Activated T-helper 2 cell treated with anti-CD3 and anti-CD28 coated beads, Interferon-gamma antibody, Interleukin-2, Interleukin-4, amounts not matched to agents 10 μg/mL and 5 μg/mL and 100 μg/mL, durations not matched to agents 14 hours and 24 hours and 36 hours (primary cell): ENCODE measurements around the gene AMER3. TPM values are rescaled to one million over a fixed set of nuclear protein-coding genes. Genes with fewer than 3 reads are reported as not detected.
A peak's percentile ranks its signal among the peaks of the same experiment; 100 is the strongest.
"Not testable (repeated sequence)": the region's sequence is repeated elsewhere in the genome, so short reads cannot be mapped to it uniquely, and the experiment has no call there.

ENCODE experiments used
- DNase-seq: peaks from one replicate; pipeline ENCODE4 v3.0.0; 2021; ENCODE audit warnings: low spot score
- H3K27ac Mint-ChIP-seq: one replicate; pipeline ENCODE4 v1.8.0; 2021; ENCODE audit warnings: mixed read lengths
- H3K27me3 Mint-ChIP-seq: one replicate; pipeline ENCODE4 v1.8.0; 2021; ENCODE audit warnings: low read depth, mixed read lengths
- H3K36me3 Mint-ChIP-seq: one replicate; pipeline ENCODE4 v1.8.0; 2021; ENCODE audit warnings: low read depth, mixed read lengths
- H3K4me1 Mint-ChIP-seq: one replicate; pipeline ENCODE4 v1.8.0; 2021; ENCODE audit warnings: low read depth, mixed read lengths
- H3K4me3 Mint-ChIP-seq: one replicate; pipeline ENCODE4 v1.8.0; 2021; ENCODE audit warnings: low read depth, mild to moderate bottlenecking, moderate library complexity, mixed read lengths
- H3K9me3 Mint-ChIP-seq: one replicate; pipeline ENCODE4 v1.8.0; 2021; ENCODE audit warnings: mixed read lengths
- intact Hi-C: fragments of 100-400 bp; cut with micrococcal nuclease; formaldehyde crosslinking; loops from one replicate; pipeline ENCODE4 v1.15.1; 2023
- total RNA-seq: library from RNA; stranded (reverse); gene quantifications from 2 replicates; pipeline ENCODE4 v1.2.3, GENCODE V29; 2022

AMER3 gene, protein sequence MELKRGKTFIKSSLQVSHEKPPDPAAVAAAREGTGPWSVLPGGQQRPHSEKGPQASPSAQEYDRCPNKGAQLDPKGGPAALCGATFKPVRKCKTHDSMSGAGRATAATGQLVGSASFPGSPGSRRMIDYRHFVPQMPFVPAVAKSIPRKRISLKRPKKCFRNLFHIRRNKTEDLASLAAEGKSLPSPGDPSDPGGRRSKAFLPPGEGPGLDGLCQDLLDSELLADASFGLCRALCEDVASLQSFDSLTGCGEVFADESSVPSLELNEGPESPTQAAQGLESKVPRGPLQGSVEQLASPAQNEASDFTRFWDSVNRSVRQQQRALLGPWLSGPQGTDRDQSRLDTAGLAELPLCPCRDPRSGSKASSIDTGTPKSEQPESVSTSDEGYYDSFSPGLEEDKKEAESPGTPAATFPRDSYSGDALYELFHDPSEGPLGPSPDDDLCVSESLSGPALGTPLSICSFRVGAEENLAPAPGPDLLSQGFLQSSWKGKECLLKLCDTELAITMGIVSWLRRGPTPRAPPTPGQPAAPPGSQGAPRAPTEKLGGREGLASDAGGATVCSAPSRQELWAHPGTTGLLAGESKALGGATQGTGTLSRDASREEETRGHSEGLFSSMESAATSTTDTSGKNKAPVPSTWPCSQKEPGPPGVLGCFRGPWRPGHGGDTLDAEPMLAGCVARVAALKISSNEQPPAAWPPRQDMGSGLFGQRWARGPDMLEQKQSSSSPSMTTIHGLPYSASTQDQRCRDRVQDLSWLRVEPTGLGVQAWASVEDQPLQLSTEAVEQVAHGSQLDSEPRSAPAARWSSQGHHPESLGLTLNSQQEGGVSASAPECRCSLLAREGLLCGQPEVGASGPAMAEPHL
- not detected in 2 replicates for total RNA-seq

DNA sequence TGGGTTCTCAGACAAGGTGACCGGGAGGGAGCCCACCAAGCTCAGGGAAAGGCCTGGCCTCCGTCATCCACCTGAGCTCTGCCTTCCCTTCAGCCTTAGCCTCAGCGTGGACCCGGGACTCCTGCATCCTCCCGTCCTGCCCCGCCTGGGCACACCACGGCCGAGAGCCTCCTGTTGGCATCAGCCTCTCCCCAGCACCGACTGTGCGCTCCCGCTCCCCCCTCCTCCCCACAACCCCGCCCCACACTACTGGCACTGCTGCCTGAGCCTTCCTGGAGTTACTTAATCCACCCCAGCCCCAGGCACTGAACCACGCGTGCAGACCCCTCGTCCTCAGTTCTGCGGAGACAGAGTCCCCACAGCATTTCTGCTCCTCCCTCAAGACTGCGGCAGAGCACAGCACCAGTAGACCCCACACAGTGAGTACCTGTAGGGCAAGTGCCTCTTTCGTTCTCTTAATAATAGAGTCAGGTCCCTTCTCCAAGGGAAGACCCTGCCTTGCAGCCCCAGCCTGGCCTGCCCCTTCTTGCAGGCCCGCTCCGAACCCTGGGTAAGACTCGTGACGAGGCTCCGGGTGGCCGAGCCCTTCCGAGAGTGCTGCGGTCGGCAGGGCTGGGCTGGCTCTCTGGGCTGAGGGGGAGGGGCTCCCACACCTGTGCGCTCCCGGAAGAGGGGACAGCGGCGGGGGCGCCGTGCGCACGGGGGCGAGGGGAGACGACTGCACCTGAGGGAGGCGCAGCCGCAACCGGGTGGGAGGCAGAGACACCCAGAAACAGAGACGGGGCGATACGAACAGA is at the start of gene AMER3:
AMER3 (plus strand) TSS at position 285 of the 797 bp plus-strand sequence. CDS start 6,533 bp downstream, outside the sequence.
- H3K27me3 Mint-ChIP-seq = peaks cover 29% of the 10 kb centered on the region
- H3K36me3 Mint-ChIP-seq = no peaks in the 10 kb centered on the region
- H3K4me3 Mint-ChIP-seq = no peak within 1 kb of the TSS

DNA sequence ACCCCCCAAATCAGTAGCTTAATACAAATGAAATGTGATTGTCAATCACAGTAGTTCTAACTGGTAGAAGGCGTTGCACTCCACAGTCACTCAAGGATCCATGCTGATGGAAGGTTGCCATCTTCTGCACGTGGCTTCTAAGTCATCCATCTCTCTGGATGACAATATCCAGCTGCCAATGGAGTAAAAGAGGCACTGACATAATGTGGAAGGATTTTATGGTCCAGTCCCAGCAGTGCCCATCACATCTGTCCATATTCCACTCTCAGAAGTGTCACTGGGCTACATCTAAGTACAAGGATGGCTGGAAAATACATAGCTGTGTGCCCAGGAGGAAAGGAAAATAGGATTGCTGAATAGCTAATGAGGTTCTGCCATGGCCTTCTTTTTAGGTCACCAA is 40.5 kb upstream of the AMER3 start:
- H3K27ac Mint-ChIP-seq, H3K9me3 Mint-ChIP-seq, DNase-seq, intact Hi-C loops, H3K36me3 Mint-ChIP-seq, H3K4me3 Mint-ChIP-seq, H3K27me3 Mint-ChIP-seq, H3K4me1 Mint-ChIP-seq: not testable (repeated sequence)

More for the DNA sequence above, at the start of gene AMER3:
- Mint-ChIP-seq H3K4me1 (no peaks in the 10 kb centered on the region), H3K27ac (no peak within 1 kb of the TSS), H3K9me3 (no peaks in the 10 kb centered on the region)
- no peak for DNase-seq
- intact Hi-C loops = no loop called here

DNA sequence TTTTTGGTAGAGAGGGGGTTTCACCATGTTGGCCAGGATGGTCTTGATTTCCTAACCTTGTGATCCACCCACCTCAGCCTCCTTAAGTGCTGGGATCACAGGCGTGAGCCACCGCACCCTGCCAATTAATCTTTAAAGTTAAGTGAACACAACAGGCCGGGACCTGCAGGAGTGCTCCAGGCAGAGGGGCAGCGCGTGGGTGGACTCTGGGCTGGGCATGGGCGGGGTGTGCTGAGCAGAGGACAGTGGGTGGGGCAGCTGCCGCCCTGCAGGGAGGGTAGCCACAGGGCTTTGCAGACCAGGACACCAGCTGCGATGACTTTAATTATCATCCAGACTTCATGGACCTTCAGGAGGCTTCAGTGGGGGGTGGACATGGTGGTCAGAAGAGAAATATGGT is 35.3 kb upstream of the AMER3 start:
- Mint-ChIP-seq H3K4me3 (no peak overlapping the region), H3K9me3 (peaks cover 7% of the 10 kb centered on the region), H3K4me1 (no peaks in the 10 kb centered on the region), H3K27me3 (peaks cover 8% of the 10 kb centered on the region), H3K36me3 (no peaks in the 10 kb centered on the region), H3K27ac (no peak overlapping the region)
- no peak for DNase-seq
- intact Hi-C loops = loop anchor here (10.0 kb wide), 1 partner anchor 375 kb away; the partner anchor contains the start of gene FAM168B

DNA sequence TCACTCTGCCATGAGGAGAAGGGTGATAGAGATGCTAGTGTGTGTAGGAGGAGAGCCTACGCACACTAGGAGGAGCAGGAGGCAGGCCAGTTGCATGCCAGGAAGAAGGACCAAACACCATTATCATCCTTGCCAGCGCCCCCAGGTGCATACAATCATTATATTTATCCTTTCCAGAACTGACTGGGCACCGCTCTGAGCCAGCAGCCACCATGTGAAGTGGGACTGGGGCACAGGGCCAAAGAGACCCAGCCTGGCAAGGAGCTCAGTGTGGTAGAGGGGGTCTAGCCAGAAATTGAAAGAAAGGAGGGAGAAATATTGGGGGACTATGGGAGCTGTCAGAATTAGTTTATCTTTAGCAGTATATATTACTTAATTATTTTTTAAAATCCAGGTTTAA is 34.8 kb upstream of the AMER3 start:
- H3K4me1 Mint-ChIP-seq = no peaks in the 10 kb centered on the region

DNA sequence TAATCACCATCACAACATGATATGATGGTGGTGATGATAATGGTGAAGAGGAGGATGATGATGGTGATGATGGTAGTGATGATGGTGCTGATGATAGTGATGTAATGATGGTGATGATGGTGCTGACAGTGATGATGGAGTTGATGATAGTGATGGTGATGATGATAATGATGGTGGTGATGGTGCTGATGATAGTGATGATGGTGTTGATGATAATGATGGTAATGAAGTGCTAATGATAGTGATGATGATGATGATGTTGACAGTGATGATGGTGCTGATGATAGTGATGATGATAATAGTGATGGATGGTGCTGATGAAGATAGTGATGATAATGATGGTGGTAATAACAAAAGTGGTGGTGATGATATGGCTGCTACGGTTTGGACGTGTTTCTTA is 30.9 kb upstream of the AMER3 start:
- H3K4me1 Mint-ChIP-seq = peaks cover 6% of the 10 kb centered on the region
- no peak for DNase-seq
- intact Hi-C loops = loop anchor here (10.0 kb wide), 1 partner anchor 370 kb away; the partner anchor contains the start of gene FAM168B
- H3K27ac Mint-ChIP-seq = no peak overlapping the region
- peaks cover 7% of the 10 kb centered on the region for H3K9me3 Mint-ChIP-seq
- H3K4me3 Mint-ChIP-seq = no peak overlapping the region
- peaks cover 8% of the 10 kb centered on the region for H3K27me3 Mint-ChIP-seq
- no peaks in the 10 kb centered on the region for H3K36me3 Mint-ChIP-seq

More for the DNA sequence above, 34.8 kb upstream of the AMER3 start:
- DNase-seq = no peak
- Mint-ChIP-seq H3K4me3 (no peak overlapping the region), H3K36me3 (no peaks in the 10 kb centered on the region), H3K27me3 (peaks cover 8% of the 10 kb centered on the region), H3K27ac (no peak overlapping the region), H3K9me3 (peaks cover 7% of the 10 kb centered on the region)
- intact Hi-C loops = loop anchor here (10.0 kb wide), 1 partner anchor 374 kb away; the partner anchor contains the start of gene FAM168B

DNA sequence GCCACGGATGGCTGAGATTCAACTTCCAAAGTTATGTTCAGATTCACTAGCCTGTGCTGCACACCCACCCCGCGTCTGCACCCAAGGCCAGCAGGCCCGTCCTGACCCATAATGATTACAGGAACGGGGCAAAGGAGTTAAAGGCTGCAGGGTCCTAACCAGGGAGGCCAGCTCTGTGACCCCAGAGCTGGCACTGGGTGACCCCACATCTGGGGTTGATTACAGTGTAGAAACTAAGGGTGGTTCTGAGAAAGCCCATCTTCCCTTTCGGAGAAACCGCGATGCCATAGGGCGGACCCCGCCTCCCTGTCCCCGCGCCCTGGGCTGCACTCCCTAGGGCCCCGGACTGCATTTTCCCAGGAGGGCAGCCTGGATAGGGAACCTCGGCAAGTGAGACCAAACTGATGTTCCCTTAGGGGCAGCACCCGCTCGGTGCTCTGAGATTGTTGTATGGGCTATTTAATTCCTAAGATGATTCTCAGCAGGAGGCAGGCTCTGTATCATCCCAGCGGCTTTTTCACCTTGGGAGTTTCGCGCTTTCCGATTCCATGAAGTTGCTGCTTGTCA is 28.6 kb upstream of the AMER3 start:
- H3K4me3 Mint-ChIP-seq = peak overlapping the region; percentile 75
- no peaks in the 10 kb centered on the region for H3K36me3 Mint-ChIP-seq
- DNase-seq = no peak
- H3K4me1 Mint-ChIP-seq = peaks cover 7% of the 10 kb centered on the region
- intact Hi-C loops = loop anchor here (5.0 to 10.0 kb wide), 2 partner anchors 71 to 368 kb away; partner anchors contain the start of gene FAM168B
- H3K27ac Mint-ChIP-seq = peak overlapping the region; percentile 34
- peaks cover 7% of the 10 kb centered on the region for H3K9me3 Mint-ChIP-seq
- H3K27me3 Mint-ChIP-seq = peaks cover 12% of the 10 kb centered on the region

DNA sequence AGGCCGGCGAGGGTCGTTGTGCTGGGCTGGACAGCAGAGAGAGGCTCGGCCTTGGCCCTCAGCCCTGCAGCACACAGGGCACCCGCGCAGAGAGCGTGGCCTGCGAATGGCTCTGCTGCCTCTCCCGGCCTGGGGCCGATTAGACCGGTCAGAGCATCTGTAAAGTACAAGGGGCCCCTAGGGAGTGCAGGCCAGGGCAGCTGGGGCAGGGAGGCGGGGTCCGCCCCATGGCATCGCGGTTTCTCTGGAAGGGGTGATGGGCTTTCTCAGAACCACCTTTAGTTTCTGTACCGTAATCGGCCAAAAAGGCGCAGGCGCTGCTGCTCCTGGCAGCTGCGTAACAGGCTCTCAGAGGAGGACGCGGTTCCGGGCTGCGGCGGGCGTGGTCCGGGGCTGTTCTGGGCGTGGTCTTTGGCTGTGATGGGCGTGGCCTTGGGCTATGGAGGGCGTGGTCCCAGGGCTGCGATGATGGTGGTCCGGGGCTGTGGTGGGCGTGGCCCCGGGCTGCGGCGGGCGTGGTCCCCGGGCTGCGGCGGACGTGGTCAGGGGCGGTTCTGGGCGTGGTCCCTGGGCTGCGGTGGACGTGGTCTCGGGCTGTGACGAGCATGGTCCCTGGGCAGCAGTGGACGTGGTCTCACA is 27.9 kb upstream of the AMER3 start:
- peak; percentile 87 for DNase-seq
- intact Hi-C loops = loop anchor here (5.0 to 10.0 kb wide), 2 partner anchors 70 to 367 kb away; partner anchors contain the start of gene FAM168B
- Mint-ChIP-seq H3K4me1 (peaks cover 7% of the 10 kb centered on the region), H3K4me3 (peak overlapping the region; percentile 75), H3K9me3 (peaks cover 4% of the 10 kb centered on the region), H3K27me3 (peaks cover 12% of the 10 kb centered on the region), H3K27ac (peak overlapping the region; percentile 34), H3K36me3 (no peaks in the 10 kb centered on the region)

DNA sequence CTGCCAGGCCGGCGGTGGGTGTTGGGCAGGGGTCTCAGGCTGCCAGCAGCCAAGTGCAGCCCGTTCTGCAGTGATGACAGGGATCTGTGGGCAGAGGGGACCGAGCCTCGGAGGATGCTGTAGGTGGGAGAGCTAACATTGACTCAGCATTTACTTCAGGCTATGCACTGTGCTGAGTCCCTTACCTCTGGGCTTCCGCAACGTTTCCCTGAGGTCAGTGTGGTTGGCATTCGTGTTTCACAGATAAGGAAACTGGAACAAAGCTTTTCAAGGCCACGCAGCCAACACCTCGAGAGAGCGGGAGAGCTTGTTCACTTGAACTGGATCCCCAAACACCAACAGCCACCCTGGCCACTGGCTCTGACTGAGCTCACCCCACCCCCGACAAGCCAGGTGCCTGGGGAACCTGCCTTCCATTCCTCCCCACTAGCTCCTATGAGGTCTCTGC is 27.3 kb upstream of the AMER3 start:
- DNase-seq = peak; percentile 34
- intact Hi-C loops = loop anchor here (5.0 to 10.0 kb wide), 2 partner anchors 69 to 367 kb away; partner anchors contain the start of gene FAM168B
- Mint-ChIP-seq H3K4me1 (peaks cover 7% of the 10 kb centered on the region), H3K27ac (no peak overlapping the region), H3K4me3 (peak overlapping the region; percentile 30), H3K27me3 (peaks cover 12% of the 10 kb centered on the region), H3K36me3 (no peaks in the 10 kb centered on the region), H3K9me3 (no peaks in the 10 kb centered on the region)

DNA sequence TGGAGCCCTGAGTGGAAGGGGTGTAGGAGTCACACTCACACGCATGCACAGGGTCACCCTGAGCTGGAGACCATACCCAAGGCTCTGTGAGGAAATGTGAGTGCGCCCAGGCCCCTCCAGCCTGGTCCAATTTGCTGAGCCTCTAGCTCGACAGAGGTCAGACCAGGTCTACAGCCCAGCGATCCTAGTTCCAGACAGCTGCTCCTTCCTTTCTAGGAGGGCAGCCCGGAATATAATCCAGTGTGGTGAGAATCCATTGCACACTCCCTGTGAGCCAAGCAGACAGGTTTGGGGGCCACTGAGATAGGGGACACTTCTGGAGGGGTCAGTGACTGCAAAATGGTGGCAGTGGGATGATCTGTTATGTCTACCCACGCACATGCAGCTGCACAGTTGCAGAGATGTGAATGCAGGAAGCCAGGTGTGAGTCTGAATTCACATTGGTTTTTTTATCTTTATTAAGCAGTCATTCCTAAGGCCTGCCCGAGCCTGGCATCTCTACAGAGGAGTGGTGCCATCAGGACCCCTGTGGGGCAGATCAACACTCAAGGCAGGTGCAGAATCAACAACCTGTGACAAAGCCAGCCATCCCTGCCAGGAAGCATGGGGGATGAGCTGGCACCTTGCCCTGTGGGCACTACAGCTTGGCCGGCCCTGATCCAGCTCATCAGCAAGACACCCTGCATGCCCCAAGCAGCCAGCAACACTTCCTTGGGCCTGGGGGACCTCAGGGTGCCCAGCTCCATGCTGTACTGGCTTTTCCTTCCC is 26.6 kb upstream of the AMER3 start, which contains the start of gene GPR148:
GPR148 (plus strand) TSS at position 522 of the 768 bp plus-strand sequence; CDS start at position 604, 82 bp downstream.
- Mint-ChIP-seq H3K9me3 (no peaks in the 10 kb centered on the region), H3K27ac (no peak within 1 kb of the TSS), H3K4me1 (peaks cover 7% of the 10 kb centered on the region), H3K27me3 (peaks cover 12% of the 10 kb centered on the region), H3K4me3 (peak within 1 kb of the TSS; percentile 30), H3K36me3 (no peaks in the 10 kb centered on the region)
- intact Hi-C loops = loop anchor here (5.0 to 10.0 kb wide), 2 partner anchors 69 to 366 kb away; partner anchors contain the start of gene FAM168B
- no peak for DNase-seq

DNA sequence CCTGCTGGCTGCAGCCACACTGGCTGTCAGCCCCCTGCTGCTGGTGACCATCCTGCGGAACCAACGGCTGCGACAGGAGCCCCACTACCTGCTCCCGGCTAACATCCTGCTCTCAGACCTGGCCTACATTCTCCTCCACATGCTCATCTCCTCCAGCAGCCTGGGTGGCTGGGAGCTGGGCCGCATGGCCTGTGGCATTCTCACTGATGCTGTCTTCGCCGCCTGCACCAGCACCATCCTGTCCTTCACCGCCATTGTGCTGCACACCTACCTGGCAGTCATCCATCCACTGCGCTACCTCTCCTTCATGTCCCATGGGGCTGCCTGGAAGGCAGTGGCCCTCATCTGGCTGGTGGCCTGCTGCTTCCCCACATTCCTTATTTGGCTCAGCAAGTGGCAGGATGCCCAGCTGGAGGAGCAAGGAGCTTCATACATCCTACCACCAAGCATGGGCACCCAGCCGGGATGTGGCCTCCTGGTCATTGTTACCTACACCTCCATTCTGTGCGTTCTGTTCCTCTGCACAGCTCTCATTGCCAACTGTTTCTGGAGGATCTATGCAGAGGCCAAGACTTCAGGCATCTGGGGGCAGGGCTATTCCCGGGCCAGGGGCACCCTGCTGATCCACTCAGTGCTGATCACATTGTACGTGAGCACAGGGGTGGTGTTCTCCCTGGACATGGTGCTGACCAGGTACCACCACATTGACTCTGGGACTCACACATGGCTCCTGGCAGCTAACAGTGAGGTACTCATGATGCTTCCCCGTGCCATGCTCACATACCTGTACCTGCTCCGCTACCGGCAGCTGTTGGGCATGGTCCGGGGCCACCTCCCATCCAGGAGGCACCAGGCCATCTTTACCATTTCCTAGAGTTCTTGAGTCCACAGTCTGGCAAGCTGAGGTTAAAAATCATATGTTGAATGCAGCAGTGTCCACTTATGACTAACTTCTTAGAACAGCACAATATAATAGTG is 25.7 kb upstream of the AMER3 start:
- Mint-ChIP-seq H3K9me3 (no peaks in the 10 kb centered on the region), H3K27me3 (peaks cover 16% of the 10 kb centered on the region), H3K4me1 (peaks cover 7% of the 10 kb centered on the region), H3K36me3 (no peaks in the 10 kb centered on the region), H3K27ac (no peak overlapping the region), H3K4me3 (peak overlapping the region; percentile 15)
- intact Hi-C loops = loop anchor here (5.0 to 10.0 kb wide), 2 partner anchors 68 to 365 kb away; partner anchors contain the start of gene FAM168B
- DNase-seq = no peak
